NCI-H524 (cell line): ENCODE data around the gene PCBP1.
"Not testable (repeated sequence)": the region's sequence is repeated elsewhere in the genome, so short reads cannot be mapped to it uniquely, and the experiment has no call there.

Experiments
- DNase-seq, 2 experiments: peaks; one replicate each; lab custom pipeline; 2025; lab: John Stamatoyannopoulos, UW

The PCBP1 gene

GRCh38 chr2:70098032-70098431 is 10.8 kb downstream of the PCBP1 start:
- no peak for DNase-seq

- DNase-seq, result no peak
These were observed 12.0 kb downstream of the PCBP1 start for GRCh38 chr2:70099270-70099669.

GRCh38 chr2:70101174-70101573 is 13.9 kb downstream of the PCBP1 start:
- no peak for DNase-seq

GRCh38 chr2:70101686-70102085 is 14.4 kb downstream of the PCBP1 start:
- not testable (repeated sequence) for DNase-seq

GRCh38 chr2:70102323-70102905 is 15.1 kb downstream of the PCBP1 start:
- DNase-seq, result not testable (repeated sequence)

- no peak for DNase-seq
These were observed 16.3 kb downstream of the PCBP1 start for GRCh38 chr2:70103531-70104061.

- DNase-seq, result no peak
These were observed 17.2 kb downstream of the PCBP1 start for GRCh38 chr2:70104231-70105111.

- not testable (repeated sequence) for DNase-seq
These were observed 18.9 kb downstream of the PCBP1 start for GRCh38 chr2:70106138-70106537.

- DNase-seq, result not testable (repeated sequence)
These were observed 23.1 kb downstream of the PCBP1 start for GRCh38 chr2:70110397-70110796.

- peak in 1 of 2 experiments; percentile 36 for DNase-seq
These were observed 24.7 kb downstream of the PCBP1 start for GRCh38 chr2:70111752-70112591.

- DNase-seq, result no peak
These were observed 26.2 kb downstream of the PCBP1 start for GRCh38 chr2:70113359-70114070.

- no peak for DNase-seq
These were observed 28.6 kb downstream of the PCBP1 start for GRCh38 chr2:70115646-70116442.

GRCh38 chr2:70116936-70117552 is 29.8 kb downstream of the PCBP1 start:
- DNase-seq, result peak in 1 of 2 experiments; percentile 59

GRCh38 chr2:70118798-70119454 is 31.6 kb downstream of the PCBP1 start:
- peak in 1 of 2 experiments; percentile 17 for DNase-seq

- DNase-seq, result peak in 1 of 2 experiments; percentile 37
These were observed 34.5 kb downstream of the PCBP1 start for GRCh38 chr2:70121627-70122372.

- DNase-seq, result no peak
These were observed 35.2 kb downstream of the PCBP1 start for GRCh38 chr2:70122470-70122869.

GRCh38 chr2:70123051-70123828 is 36.0 kb downstream of the PCBP1 start:
- no peak for DNase-seq

- no peak for DNase-seq
These were observed 36.5 kb downstream of the PCBP1 start for GRCh38 chr2:70123829-70124116.
